WI38 (cell line): ENCODE results near the gene CCDC73.

Source experiments
- H3K4me3 ChIP-seq: 2 replicates; pipeline ENCODE4 v1.5.1; 2011; ENCODE audit warnings: low read depth, mild to moderate bottlenecking, control low read depth, low read length
- TF ChIP-seq, protein P1 (sequence below): IDR thresholded peaks from 2 replicates; pipeline ENCODE4 v1.5.1; 2012; ENCODE audit warnings: low read depth, mild to moderate bottlenecking, control low read depth, low read length

The CCDC73 gene

GRCh38 chr11:32584921-32585320 lies 209.5 kb downstream of the CCDC73 start:
- TF ChIP-seq, protein P1, sequence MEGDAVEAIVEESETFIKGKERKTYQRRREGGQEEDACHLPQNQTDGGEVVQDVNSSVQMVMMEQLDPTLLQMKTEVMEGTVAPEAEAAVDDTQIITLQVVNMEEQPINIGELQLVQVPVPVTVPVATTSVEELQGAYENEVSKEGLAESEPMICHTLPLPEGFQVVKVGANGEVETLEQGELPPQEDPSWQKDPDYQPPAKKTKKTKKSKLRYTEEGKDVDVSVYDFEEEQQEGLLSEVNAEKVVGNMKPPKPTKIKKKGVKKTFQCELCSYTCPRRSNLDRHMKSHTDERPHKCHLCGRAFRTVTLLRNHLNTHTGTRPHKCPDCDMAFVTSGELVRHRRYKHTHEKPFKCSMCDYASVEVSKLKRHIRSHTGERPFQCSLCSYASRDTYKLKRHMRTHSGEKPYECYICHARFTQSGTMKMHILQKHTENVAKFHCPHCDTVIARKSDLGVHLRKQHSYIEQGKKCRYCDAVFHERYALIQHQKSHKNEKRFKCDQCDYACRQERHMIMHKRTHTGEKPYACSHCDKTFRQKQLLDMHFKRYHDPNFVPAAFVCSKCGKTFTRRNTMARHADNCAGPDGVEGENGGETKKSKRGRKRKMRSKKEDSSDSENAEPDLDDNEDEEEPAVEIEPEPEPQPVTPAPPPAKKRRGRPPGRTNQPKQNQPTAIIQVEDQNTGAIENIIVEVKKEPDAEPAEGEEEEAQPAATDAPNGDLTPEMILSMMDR: no peak
- H3K4me3 ChIP-seq: peak overlapping the region; percentile 91

GRCh38 chr11:32583459-32584271 lies 210.8 kb downstream of the CCDC73 start, which contains the start of gene EIF3M:
EIF3M (plus strand) TSS chr11:32583831; CDS start chr11:32583888, 57 bp downstream.
- TF ChIP-seq, protein P1: no peak
- H3K4me3 ChIP-seq: peak within 1 kb of the TSS; percentile 91

DNA sequence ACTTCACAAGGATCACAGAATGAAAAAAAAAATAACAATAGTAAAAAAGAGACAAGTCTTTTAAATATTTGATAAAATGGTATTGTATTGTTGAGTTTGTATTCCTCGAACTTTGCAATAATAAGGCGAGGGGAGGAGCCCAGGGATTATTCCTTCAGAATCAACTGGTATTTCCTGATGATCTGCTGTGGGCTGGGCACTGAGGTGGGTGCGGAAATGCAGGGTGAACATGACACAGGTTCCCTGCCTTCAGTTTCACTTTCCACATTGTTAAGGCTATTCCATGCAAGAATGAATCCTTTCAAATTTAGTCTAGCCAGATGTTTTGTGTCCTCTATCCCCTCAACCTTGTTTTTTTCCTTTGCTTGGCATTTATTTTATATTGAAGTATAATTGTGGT lies 212.9 kb downstream of the CCDC73 start:
- TF ChIP-seq, protein P1: no peak
- H3K4me3 ChIP-seq: no peak overlapping the region

GRCh38 chr11:32580967-32581366 lies 213.5 kb downstream of the CCDC73 start:
- no peak overlapping the region for H3K4me3 ChIP-seq
- TF ChIP-seq, protein P1: no peak

- TF ChIP-seq, protein P1: no peak
- no peak overlapping the region for H3K4me3 ChIP-seq
Observed at GRCh38 chr11:32576456-32576855, 218.0 kb downstream of the CCDC73 start.

GRCh38 chr11:32575070-32575469 lies 219.4 kb downstream of the CCDC73 start:
- H3K4me3 ChIP-seq: no peak overlapping the region
- TF ChIP-seq, protein P1: no peak

- H3K4me3 ChIP-seq: no peak overlapping the region
- TF ChIP-seq, protein P1: no peak
Observed at GRCh38 chr11:32574421-32574820, 220.0 kb downstream of the CCDC73 start.
